ENCODE results near the gene TCP11. TPM values are rescaled to one million over a fixed set of nuclear protein-coding genes. Genes with fewer than 3 reads are reported as not detected.

TCP11 gene
- total RNA-seq, 1 donor from 2014 or later = not detected

DNA sequence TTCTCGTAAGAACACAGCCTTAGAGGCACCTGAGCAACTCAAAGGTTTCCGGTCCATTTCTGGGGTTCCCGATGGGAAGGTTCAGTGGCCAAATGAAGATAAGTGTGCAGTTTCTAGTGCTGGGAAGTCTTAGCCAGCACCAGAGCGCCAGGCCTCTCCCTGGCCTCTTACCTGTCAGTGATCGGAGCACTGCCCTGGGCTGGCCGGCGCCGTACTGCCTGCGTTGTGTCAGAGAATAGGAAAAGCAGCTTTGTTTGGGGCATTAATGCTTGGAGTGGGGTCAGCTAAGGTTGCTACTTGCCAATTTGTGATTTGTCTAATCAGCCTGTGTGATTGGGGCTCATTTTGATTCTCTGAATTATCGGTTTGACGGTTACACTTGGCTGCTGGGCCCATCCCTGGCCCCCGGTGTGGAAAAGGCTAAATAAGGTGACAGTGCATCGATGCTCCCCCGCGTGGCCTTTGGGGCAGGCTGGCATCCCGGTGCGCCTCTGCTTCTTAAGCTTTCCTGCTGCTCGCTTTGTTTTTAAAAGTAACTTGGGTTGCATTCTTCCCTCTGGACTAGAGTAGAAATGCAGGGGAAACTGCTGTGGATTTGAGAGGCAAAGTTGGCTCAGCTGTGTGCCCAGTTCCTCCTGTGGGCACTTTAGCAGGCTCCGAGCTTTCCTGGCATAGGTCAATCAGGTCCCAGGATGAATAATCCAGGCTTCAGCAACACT is 51.8 kb downstream of the TCP11 start:
- Histone ChIP-seq H3K4me3 (no peak overlapping the region), H3K9me3 (no peaks in the 10 kb centered on the region), H3K36me3 (peaks cover 73% of the 10 kb centered on the region), H3K27ac (no peak overlapping the region), H3K27me3 (ENCODE audit: low read depth) (no peaks in the 10 kb centered on the region), H3K4me1 (peaks cover 25% of the 10 kb centered on the region)
- intact Hi-C loops (cut with DNase I) = no loop called here
- TF ChIP-seq, protein P1, sequence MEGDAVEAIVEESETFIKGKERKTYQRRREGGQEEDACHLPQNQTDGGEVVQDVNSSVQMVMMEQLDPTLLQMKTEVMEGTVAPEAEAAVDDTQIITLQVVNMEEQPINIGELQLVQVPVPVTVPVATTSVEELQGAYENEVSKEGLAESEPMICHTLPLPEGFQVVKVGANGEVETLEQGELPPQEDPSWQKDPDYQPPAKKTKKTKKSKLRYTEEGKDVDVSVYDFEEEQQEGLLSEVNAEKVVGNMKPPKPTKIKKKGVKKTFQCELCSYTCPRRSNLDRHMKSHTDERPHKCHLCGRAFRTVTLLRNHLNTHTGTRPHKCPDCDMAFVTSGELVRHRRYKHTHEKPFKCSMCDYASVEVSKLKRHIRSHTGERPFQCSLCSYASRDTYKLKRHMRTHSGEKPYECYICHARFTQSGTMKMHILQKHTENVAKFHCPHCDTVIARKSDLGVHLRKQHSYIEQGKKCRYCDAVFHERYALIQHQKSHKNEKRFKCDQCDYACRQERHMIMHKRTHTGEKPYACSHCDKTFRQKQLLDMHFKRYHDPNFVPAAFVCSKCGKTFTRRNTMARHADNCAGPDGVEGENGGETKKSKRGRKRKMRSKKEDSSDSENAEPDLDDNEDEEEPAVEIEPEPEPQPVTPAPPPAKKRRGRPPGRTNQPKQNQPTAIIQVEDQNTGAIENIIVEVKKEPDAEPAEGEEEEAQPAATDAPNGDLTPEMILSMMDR (IDR thresholded peaks at IDR 0.05) = no peak
- no peak for ATAC-seq
- no peak for DNase-seq

DNA sequence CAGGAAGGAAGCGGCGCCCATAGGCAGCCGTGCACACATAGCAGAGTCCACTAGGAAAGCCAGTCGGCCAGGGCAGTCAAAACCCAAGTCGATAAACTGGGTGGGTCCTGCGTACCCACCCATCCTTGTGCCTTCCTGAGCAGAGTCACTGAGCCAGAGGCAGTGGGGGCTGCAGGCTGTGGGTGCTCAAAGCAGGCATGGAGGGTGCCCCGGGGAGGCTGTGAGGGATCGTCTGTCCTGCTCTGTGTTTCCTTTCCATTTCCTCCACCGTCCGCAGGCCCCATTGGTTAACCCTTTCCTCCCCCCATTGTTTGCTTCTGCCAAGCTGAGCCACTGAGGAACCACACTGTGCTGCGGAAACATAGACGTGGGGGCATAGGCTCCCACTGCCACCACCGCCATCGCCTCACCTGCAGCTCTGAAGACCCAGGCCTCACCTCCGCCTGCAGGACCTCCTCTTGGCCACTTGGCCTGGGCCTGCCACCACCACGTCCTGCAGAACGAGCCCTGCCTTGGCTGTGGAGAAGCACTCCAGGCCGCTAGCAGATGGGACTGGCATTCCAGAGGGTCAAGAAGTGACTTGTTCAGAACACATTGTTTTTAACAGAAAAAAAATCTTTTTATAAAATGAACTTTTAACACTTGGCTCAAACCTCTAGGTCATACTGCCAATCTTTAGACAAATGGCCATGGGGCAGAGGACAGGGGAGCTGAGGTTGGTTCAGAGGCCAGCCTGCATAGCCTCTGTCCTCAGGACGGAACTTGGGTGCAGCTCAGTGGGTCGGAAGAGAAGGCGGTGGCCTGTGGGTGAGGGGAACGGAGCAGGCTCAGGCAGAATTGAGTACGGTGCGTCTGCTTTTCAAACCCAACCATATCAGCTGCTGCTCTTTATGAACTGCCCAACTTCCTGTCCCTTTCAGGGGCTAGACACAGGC is 52.6 kb downstream of the TCP11 start:
- no peaks in the 10 kb centered on the region for H3K27me3 ChIP-seq (ENCODE audit: low read depth)
- peaks cover 20% of the 10 kb centered on the region for H3K4me1 ChIP-seq
- peaks cover 81% of the 10 kb centered on the region for H3K36me3 ChIP-seq
- H3K27ac ChIP-seq = no peak overlapping the region
- intact Hi-C loops (cut with DNase I) = no loop called here
- H3K9me3 ChIP-seq = no peaks in the 10 kb centered on the region
- ATAC-seq = no peak
- no peak for DNase-seq
- TF ChIP-seq, protein P1 (IDR thresholded peaks at IDR 0.05) = no peak
- H3K4me3 ChIP-seq = no peak overlapping the region

DNA sequence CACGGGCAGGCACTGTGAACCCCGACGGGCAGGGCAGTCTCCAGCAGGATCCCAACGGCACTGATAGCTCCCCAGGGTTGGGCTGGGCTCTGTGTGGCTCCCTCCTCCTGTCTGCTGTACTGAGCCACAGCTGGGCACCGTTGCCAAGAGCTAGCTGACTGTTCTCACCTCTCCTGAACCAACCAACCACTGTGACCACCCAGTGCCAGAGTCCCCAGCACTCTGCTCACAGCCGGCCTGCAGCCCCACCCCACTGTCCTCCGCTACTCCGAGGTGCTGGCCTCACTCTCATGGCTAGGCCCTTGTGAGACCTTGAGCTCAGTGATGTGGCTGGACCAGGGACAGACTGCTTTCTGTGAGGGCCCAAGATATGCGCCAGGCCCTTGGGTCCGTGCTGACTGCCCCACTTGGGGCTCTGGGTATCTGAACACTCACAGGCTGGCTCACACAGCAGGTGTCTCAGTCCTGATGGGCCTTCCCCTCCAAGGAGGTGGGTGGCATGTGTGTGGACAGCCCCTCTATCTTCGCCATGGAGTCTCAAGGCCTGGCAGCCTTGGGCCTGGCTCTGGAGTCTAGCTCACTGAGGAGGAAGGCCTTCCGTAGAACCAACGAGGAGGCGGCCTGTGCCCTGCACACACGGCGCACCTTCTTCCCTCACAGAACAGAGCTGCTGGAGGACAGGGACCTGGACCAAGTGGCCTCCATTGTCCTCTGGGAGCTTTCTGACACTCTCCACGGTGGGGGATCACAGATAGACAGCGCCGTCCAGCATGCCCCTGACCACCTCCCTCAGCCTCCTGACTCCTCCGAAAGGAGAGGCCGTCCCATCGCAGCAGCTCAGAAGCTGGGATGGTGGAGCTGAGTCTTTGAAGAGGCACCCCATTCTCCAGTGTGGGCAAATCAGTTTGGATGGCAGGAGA is 53.5 kb downstream of the TCP11 start:
- intact Hi-C loops (cut with DNase I) = no loop called here
- H3K36me3 ChIP-seq = peaks cover 90% of the 10 kb centered on the region
- H3K9me3 ChIP-seq = no peaks in the 10 kb centered on the region
- H3K27me3 ChIP-seq (ENCODE audit: low read depth) = no peaks in the 10 kb centered on the region
- no peak overlapping the region for H3K27ac ChIP-seq
- ATAC-seq = peak in 1 of 2 donors; percentile 7
- H3K4me3 ChIP-seq = no peak overlapping the region
- DNase-seq = no peak
- TF ChIP-seq, protein P1 (IDR thresholded peaks at IDR 0.05) = no peak
- H3K4me1 ChIP-seq = peaks cover 11% of the 10 kb centered on the region

DNA sequence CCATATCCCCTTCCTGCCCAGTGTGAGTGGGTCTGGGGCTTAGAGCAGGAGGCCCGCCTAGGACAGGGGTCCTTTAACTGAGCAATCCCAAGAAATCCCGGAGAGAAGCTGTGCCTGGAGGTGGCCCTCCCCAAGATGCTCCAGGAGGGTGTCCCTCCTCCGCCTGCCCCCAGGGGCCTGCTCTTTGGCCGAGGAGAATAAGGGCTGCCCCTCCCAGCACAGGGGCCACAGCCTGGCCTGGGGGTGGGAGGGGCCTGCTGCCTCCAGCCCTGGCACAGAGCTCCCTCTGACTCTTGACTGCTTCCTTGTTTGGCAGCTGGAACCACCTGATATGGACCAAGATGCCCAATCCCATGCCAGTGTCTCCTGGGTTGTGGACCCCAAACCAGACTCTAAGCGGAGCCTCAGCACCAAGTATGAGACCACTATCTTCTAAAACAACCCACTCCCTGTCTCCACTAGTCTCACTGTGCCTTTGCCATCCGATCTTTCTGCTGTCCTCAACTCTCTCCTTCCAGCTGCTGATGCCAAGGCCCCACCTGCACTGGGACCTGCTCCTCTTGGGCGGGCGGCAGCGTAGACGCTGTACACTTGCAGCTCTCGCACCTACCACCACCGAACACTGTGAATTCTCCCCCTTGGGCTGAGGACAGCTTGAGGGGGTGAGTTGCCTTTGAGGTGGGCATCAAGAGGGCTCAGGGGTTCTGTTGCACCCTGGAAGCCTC is 54.3 kb downstream of the TCP11 start:
- no peak for DNase-seq
- peaks cover 98% of the 10 kb centered on the region for H3K36me3 ChIP-seq
- peaks cover 13% of the 10 kb centered on the region for H3K4me1 ChIP-seq
- TF ChIP-seq, protein P1 (IDR thresholded peaks at IDR 0.05) = no peak
- no peaks in the 10 kb centered on the region for H3K27me3 ChIP-seq (ENCODE audit: low read depth)
- no peak for ATAC-seq
- no peaks in the 10 kb centered on the region for H3K9me3 ChIP-seq
- intact Hi-C loops (cut with DNase I) = no loop called here
- no peak overlapping the region for H3K27ac ChIP-seq
- H3K4me3 ChIP-seq = no peak overlapping the region
